Stimulated activated CD4-positive, alpha-beta T cell treated with anti-CD3 and anti-CD28 coated beads, Interleukin-2, amount 100 ng/mL, for 4 hours (primary cell): ENCODE results near the gene DNAH2.

Source experiments
- DNase-seq: peaks from one replicate; pipeline ENCODE4 v3.0.0-alpha.2; 2020; ENCODE audit warnings: low read depth

The DNAH2 gene

GRCh38 chr17:7839190-7839875 lies 121.8 kb downstream of the DNAH2 start:
- no peak for DNase-seq

- DNase-seq = no peak
Measured at GRCh38 chr17:7839876-7840261, 122.3 kb downstream of the DNAH2 start.

- DNase-seq = no peak
Measured at GRCh38 chr17:7840441-7840840, 122.9 kb downstream of the DNAH2 start.

- DNase-seq = no peak
Measured at GRCh38 chr17:7840875-7841274, 123.3 kb downstream of the DNAH2 start.

- peak; percentile 96 for DNase-seq
Measured at GRCh38 chr17:7841396-7841914, 123.9 kb downstream of the DNAH2 start.

GRCh38 chr17:7841915-7842379 lies 124.4 kb downstream of the DNAH2 start:
- DNase-seq = peak; percentile 80

- DNase-seq = peak; percentile 99
Measured at GRCh38 chr17:7842380-7843256, 125.1 kb downstream of the DNAH2 start.

- no peak for DNase-seq
Measured at GRCh38 chr17:7843257-7843535, 125.7 kb downstream of the DNAH2 start.

- DNase-seq = peak; percentile 92
Measured at GRCh38 chr17:7843536-7844291, 126.2 kb downstream of the DNAH2 start.

- DNase-seq = peak; percentile 71
Measured at GRCh38 chr17:7844292-7845154, 127.0 kb downstream of the DNAH2 start.

GRCh38 chr17:7845359-7846062 lies 128.0 kb downstream of the DNAH2 start:
- no peak for DNase-seq

GRCh38 chr17:7846063-7846735 lies 128.7 kb downstream of the DNAH2 start:
- DNase-seq = no peak

GRCh38 chr17:7846765-7847661 lies 129.5 kb downstream of the DNAH2 start:
- DNase-seq = no peak

- DNase-seq = no peak
Measured at GRCh38 chr17:7848131-7848579, 130.6 kb downstream of the DNAH2 start.

- DNase-seq = no peak
Measured at GRCh38 chr17:7848739-7849129, 131.2 kb downstream of the DNAH2 start.

- no peak for DNase-seq
Measured at GRCh38 chr17:7849130-7849750, 131.7 kb downstream of the DNAH2 start.

- no peak for DNase-seq
Measured at GRCh38 chr17:7849751-7850504, 132.4 kb downstream of the DNAH2 start.
